ENCODE measurements around the gene TBC1D25. TPM values are rescaled to one million over a fixed set of nuclear protein-coding genes. Genes with fewer than 3 reads are reported as not detected.

The TBC1D25 gene
- total RNA-seq, 1 donor from 2014 or later: 7.4 TPM

DNA sequence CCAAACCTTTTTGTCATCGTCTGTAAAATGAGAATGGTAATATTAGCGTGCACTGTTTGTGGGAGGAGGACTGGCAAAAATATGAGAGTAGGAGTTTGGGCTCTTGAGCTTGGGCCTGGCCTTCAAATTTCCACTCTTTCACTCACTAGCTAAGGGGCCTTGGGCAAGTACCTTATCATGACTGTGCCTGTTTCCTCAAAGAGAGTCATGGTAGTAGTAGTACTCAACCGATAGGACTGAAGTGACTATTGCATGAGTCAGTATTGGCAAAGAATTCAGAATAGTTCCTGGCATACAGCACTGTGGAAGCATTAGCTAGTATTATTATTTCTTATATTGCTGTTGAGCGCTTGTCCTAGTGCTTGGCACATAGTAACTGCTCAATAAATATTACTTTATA lies 18.8 kb downstream of the TBC1D25 start:
- TF ChIP-seq, protein P1, sequence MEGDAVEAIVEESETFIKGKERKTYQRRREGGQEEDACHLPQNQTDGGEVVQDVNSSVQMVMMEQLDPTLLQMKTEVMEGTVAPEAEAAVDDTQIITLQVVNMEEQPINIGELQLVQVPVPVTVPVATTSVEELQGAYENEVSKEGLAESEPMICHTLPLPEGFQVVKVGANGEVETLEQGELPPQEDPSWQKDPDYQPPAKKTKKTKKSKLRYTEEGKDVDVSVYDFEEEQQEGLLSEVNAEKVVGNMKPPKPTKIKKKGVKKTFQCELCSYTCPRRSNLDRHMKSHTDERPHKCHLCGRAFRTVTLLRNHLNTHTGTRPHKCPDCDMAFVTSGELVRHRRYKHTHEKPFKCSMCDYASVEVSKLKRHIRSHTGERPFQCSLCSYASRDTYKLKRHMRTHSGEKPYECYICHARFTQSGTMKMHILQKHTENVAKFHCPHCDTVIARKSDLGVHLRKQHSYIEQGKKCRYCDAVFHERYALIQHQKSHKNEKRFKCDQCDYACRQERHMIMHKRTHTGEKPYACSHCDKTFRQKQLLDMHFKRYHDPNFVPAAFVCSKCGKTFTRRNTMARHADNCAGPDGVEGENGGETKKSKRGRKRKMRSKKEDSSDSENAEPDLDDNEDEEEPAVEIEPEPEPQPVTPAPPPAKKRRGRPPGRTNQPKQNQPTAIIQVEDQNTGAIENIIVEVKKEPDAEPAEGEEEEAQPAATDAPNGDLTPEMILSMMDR (conservative IDR thresholded peaks at IDR 0.05; ENCODE audit: low read depth, low read length): no peak
- DNase-seq (ENCODE audit: low read depth): no peak
- H3K4me3 ChIP-seq (ENCODE audit: low read depth, low read length): no peak overlapping the region

DNA sequence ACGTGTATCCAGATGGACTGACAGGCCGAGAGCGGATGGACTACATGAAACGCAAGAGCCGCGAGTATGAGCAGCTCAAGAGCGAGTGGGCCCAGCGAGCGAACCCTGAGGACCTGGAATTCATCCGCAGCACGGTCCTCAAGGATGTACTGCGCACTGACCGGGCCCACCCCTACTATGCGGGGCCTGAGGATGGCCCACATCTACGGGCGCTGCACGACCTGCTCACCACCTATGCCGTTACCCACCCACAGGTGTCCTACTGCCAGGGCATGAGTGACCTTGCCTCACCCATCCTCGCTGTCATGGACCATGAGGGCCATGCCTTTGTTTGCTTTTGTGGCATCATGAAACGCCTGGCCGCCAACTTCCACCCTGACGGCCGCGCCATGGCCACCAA lies 20.1 kb downstream of the TBC1D25 start:
- no peak for DNase-seq (ENCODE audit: low read depth)
- TF ChIP-seq, protein P1 (conservative IDR thresholded peaks at IDR 0.05; ENCODE audit: low read depth, low read length): no peak
- H3K4me3 ChIP-seq (ENCODE audit: low read depth, low read length): no peak overlapping the region

DNA sequence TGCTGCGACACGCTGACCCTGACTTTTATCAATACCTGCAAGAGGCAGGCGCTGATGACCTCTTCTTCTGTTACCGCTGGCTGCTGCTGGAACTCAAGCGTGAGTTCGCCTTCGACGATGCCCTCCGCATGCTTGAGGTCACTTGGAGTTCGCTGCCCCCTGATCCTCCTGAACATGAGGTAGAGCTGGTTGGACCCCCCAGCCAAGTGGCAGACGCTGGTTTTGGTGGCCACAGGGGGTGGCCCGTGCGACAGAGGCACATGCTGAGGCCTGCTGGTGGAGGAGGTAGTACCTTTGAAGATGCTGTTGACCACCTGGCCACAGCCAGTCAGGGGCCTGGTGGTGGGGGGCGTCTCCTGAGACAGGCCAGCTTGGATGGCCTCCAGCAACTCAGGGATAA lies 20.5 kb downstream of the TBC1D25 start:
- TF ChIP-seq, protein P1 (conservative IDR thresholded peaks at IDR 0.05; ENCODE audit: low read depth, low read length): no peak
- no peak overlapping the region for H3K4me3 ChIP-seq (ENCODE audit: low read depth, low read length)
- no peak for DNase-seq (ENCODE audit: low read depth)

DNA sequence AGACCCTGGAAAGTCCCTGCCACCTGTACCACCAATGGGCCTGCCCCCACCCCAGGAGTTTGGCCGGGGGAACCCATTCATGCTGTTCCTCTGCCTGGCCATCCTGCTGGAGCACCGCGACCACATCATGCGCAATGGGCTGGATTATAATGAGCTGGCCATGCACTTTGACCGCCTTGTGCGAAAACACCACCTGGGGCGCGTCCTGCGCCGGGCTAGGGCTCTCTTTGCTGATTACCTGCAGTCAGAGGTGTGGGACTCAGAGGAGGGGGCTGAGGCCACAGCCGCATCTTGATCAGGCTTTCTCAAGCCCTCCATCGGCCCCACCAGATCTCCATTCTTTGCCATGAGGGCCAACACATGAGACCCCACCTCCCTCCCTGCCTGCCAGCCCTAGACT lies 21.2 kb downstream of the TBC1D25 start:
- TF ChIP-seq, protein P1 (conservative IDR thresholded peaks at IDR 0.05; ENCODE audit: low read depth, low read length): no peak
- DNase-seq (ENCODE audit: low read depth): no peak
- H3K4me3 ChIP-seq (ENCODE audit: low read depth, low read length): no peak overlapping the region

DNA sequence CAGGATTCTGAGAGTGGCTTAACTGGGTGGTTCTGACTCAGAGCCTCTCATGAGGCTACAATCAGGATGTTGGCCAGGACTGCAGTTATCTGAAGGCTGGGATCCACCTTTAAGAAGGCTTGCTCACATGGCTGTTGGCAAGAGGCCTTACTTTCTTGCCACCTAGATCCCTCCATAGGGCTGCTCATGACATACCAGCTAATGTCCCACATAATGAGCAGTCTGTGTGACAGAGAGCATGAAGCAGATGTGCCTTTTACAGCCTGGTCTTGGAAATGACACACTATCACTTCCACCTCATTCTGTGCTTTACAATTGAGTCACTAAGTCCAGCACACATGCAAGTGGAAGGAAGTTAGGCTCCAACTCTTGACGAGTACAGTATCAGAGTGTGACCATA lies 30.4 kb downstream of the TBC1D25 start:
- DNase-seq (ENCODE audit: low read depth): no peak
- no peak overlapping the region for H3K4me3 ChIP-seq (ENCODE audit: low read depth, low read length)
- TF ChIP-seq, protein P1 (conservative IDR thresholded peaks at IDR 0.05; ENCODE audit: low read depth, low read length): no peak

DNA sequence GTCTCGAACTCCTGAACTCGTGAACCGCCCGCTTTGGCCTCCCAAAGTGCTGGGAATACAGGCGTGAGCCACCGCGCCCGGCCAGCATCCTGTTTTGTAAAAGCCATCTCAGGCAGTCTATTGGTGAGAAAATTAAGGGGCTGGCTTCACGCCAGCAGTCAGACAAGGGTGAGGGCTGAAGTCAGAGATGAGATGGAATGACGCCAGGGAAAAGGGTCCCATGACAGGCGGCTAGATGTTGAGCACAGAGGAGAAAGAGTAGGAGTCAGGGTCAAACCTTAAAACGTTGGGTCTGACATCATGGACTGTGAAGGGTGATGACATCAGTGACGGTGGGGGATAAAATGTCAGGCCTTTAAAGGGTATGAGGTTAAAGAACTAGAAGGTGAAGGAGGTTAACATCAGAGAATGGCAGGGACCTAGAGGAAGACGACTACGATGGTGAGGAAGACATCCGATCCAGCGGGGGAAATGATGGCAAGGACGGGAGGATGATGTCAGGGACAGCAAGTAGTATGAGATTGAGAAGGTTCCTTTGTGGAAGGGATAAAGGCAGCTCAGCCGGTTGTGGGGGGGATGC lies 34.3 kb downstream of the TBC1D25 start:
- TF ChIP-seq, protein P1 (conservative IDR thresholded peaks at IDR 0.05; ENCODE audit: low read depth, low read length): no peak
- no peak for DNase-seq (ENCODE audit: low read depth)
- H3K4me3 ChIP-seq (ENCODE audit: low read depth, low read length): peak overlapping the region; percentile 74

Measured in epithelial cell of proximal tubule (primary cell).